HepG2 (cell line): Measurements from ENCODE around the gene TSC22D2.

ENCODE experiments used
- ARHGAP35 ChIP-seq: sonication (generic); formaldehyde crosslinking; IDR thresholded peaks from 2 replicates; pipeline ENCODE4 v1.9.0; 2022; ENCODE audit warnings: mild to moderate bottlenecking, inconsistent platforms, moderate library complexity, missing genetic modification reagents, borderline replicate concordance
- HMG20B ChIP-seq: conservative IDR thresholded peaks from 2 replicates; pipeline ENCODE4 v1.6.1; 2016; ENCODE audit warnings: missing genetic modification reagents, missing compliant biosample characterization
- POLR2A ChIP-seq, 2 experiments: IDR thresholded peaks; 2 replicates each; pipeline ENCODE4 v1.6.1; 2011; ENCODE audit warnings: low read depth in 2 of 2, low read length in 2 of 2, mild to moderate bottlenecking in 1 of 2, moderate library complexity in 1 of 2; ENCODE audit not compliant: insufficient read depth in 1 of 2
- POLR2AphosphoS5 ChIP-seq: IDR thresholded peaks from 2 replicates; pipeline ENCODE4 v1.6.1; 2012; ENCODE audit warnings: low read depth, low read length
- SCMH1 ChIP-seq: sonication (generic); formaldehyde crosslinking; IDR thresholded peaks from 2 replicates; pipeline ENCODE4 v1.9.0; 2021; ENCODE audit warnings: missing genetic modification reagents, mild to moderate bottlenecking, borderline replicate concordance
- SSRP1 ChIP-seq: IDR thresholded peaks from 2 replicates; pipeline ENCODE4 v1.6.1; 2016; ENCODE audit warnings: control low read depth
- TCF7 ChIP-seq: sonication (generic); IDR thresholded peaks from 2 replicates; pipeline ENCODE4 v1.6.1; 2016; ENCODE audit warnings: antibody characterized with exemption, low read depth
- ZMAT3 ChIP-seq: sonication (generic); formaldehyde crosslinking; conservative IDR thresholded peaks from 2 replicates; pipeline ENCODE4 v1.7.0; 2021; ENCODE audit warnings: missing genetic modification reagents
- ZNF282 ChIP-seq: fragments of 450-650 bp; IDR thresholded peaks from 2 replicates; pipeline ENCODE4 v1.6.1; 2018; ENCODE audit not compliant: partially characterized antibody
- ZNF530 ChIP-seq: sonication (generic); formaldehyde crosslinking; IDR thresholded peaks from 2 replicates; pipeline ENCODE4 v1.5.0; 2020; ENCODE audit warnings: low read depth, mild to moderate bottlenecking, missing genetic modification reagents
- TF ChIP-seq, protein P1 (sequence below): sonication (generic); formaldehyde crosslinking; IDR thresholded peaks from 2 replicates; pipeline ENCODE4 v1.5.0; 2020; ENCODE audit warnings: mild to moderate bottlenecking, missing genetic modification reagents, moderate library complexity
- TF ChIP-seq, protein P2 (sequence below): sonication (generic); formaldehyde crosslinking; IDR thresholded peaks from 2 replicates; pipeline ENCODE4 v1.4.0; 2020; ENCODE audit warnings: missing genetic modification reagents, borderline replicate concordance
- TF ChIP-seq, protein P3 (sequence below): sonication (generic); formaldehyde crosslinking; IDR thresholded peaks from 2 replicates; pipeline ENCODE4 v1.5.0; 2020; ENCODE audit warnings: missing genetic modification reagents, mild to moderate bottlenecking, borderline replicate concordance

DNA sequence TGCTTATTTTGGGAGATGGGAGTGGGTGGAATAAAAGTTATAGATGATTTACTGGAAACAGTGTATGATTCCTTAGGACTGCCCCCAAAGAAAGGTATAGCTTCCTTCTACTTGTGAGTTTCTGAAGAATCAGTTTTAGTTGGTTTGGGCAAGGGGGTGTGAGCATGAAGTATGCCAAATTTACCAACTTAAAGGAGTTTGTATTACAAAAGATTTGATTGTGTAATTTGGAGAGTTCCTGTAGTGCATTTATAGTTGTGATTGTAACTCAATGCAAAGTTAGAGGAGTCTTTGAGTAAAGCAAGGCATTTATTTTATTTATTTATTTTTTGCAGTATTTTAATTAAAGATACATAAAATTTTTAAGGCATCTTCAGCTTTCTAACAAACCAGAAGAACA lies 42.8 kb downstream of the TSC22D2 start:
- TF ChIP-seq, protein P1, sequence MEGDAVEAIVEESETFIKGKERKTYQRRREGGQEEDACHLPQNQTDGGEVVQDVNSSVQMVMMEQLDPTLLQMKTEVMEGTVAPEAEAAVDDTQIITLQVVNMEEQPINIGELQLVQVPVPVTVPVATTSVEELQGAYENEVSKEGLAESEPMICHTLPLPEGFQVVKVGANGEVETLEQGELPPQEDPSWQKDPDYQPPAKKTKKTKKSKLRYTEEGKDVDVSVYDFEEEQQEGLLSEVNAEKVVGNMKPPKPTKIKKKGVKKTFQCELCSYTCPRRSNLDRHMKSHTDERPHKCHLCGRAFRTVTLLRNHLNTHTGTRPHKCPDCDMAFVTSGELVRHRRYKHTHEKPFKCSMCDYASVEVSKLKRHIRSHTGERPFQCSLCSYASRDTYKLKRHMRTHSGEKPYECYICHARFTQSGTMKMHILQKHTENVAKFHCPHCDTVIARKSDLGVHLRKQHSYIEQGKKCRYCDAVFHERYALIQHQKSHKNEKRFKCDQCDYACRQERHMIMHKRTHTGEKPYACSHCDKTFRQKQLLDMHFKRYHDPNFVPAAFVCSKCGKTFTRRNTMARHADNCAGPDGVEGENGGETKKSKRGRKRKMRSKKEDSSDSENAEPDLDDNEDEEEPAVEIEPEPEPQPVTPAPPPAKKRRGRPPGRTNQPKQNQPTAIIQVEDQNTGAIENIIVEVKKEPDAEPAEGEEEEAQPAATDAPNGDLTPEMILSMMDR (CRISPR knock-in tag), result no peak
- TF ChIP-seq POLR2A (IDR thresholded peaks at IDR 0.05; ENCODE audit: insufficient read depth in 1 of 2, low read depth in 2 of 2, low read length in 2 of 2) (no peak), TCF7 (no peak), HMG20B (CRISPR knock-in tag) (no peak), ZNF530 (CRISPR knock-in tag) (no peak), POLR2AphosphoS5 (no peak), SCMH1 (no peak), ARHGAP35 (CRISPR knock-in tag) (no peak), ZMAT3 (CRISPR knock-in tag) (no peak), ZNF282 (no peak), SSRP1 (CRISPR knock-in tag) (no peak)
- TF ChIP-seq, protein P2, sequence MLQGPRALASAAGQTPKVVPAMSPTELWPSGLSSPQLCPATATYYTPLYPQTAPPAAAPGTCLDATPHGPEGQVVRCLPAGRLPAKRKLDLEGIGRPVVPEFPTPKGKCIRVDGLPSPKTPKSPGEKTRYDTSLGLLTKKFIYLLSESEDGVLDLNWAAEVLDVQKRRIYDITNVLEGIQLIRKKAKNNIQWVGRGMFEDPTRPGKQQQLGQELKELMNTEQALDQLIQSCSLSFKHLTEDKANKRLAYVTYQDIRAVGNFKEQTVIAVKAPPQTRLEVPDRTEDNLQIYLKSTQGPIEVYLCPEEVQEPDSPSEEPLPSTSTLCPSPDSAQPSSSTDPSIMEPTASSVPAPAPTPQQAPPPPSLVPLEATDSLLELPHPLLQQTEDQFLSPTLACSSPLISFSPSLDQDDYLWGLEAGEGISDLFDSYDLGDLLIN (CRISPR knock-in tag), result no peak
- TF ChIP-seq, protein P3, sequence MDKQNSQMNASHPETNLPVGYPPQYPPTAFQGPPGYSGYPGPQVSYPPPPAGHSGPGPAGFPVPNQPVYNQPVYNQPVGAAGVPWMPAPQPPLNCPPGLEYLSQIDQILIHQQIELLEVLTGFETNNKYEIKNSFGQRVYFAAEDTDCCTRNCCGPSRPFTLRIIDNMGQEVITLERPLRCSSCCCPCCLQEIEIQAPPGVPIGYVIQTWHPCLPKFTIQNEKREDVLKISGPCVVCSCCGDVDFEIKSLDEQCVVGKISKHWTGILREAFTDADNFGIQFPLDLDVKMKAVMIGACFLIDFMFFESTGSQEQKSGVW (CRISPR knock-in tag), result no peak
